Left ventricle myocardium inferior (tissue), 1 donor: Measurements from ENCODE around the gene RFTN2. TPM values are rescaled to one million over a fixed set of nuclear protein-coding genes. Genes with fewer than 3 reads are reported as not detected.
"Not testable (repeated sequence)": the region's sequence is repeated elsewhere in the genome, so short reads cannot be mapped to it uniquely, and the experiment has no call there.

ENCODE experiments used
- DNase-seq: peaks from one replicate; pipeline ENCODE4 v3.0.0-alpha.2; 2020
- H3K27ac ChIP-seq: fragments of 200-600 bp; replicated peaks from 2 replicates; pipeline ENCODE4 v1.8.0; 2021
- H3K27me3 ChIP-seq: fragments of 200-600 bp; 2 replicates; pipeline ENCODE4 v1.8.0; 2021; ENCODE audit warnings: low read depth
- H3K36me3 ChIP-seq: fragments of 200-600 bp; 2 replicates; pipeline ENCODE4 v1.8.0; 2021
- H3K4me1 ChIP-seq: fragments of 200-600 bp; 2 replicates; pipeline ENCODE4 v1.8.0; 2021
- H3K4me3 ChIP-seq: fragments of 200-600 bp; 2 replicates; pipeline ENCODE4 v1.8.0; 2021; ENCODE audit warnings: mild to moderate bottlenecking, moderate library complexity
- H3K9me3 ChIP-seq: fragments of 200-600 bp; replicated peaks from 2 replicates; pipeline ENCODE4 v1.8.0; 2021
- CTCF ChIP-seq: fragments of 200-600 bp; IDR thresholded peaks from 2 replicates; pipeline ENCODE4 v1.8.0; 2021; ENCODE audit warnings: antibody characterized with exemption, mild to moderate bottlenecking, borderline replicate concordance
- intact Hi-C: fragments of 100-400 bp; cut with micrococcal nuclease; formaldehyde crosslinking; loops from one replicate; pipeline ENCODE4 v1.11.0; 2022
- total RNA-seq: library from RNA; stranded (reverse); fragmentation: NEBNext Ultra II Directional; extraction: Animal tissue kit (Norgen Biotek cat#: 25700); gene quantifications from one replicate; pipeline ENCODE4 v1.2.1, GENCODE V29; 2021
- donor health status: DM: no; HTN: yes; CAD: no; lungs with severe emphysema.

The RFTN2 gene
- total RNA-seq, 1 donor from 2014 or later = 5.6 TPM

DNA sequence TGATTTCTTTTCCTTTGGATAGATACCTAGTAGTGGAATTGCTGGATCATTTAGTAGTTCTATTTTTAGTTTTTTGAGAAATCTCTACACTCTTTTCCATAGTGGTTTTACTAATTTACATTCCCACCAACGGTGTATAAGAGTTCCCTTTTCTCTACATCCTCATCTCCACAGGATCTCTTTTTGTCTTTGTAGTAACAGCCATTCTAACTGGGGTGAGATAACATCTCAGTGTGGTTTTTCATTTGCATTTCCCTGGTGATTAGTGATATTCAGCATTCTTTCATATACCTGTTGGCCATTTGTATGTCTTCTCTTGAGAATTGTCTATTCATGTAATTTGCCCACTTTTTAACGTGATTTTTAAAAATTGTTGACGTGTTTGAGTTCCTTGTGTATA, 13.8 kb downstream of the RFTN2 start:
- H3K27ac ChIP-seq = no peak overlapping the region
- H3K9me3 ChIP-seq = peaks cover 61% of the 10 kb centered on the region
- H3K36me3 ChIP-seq = peaks cover under 1% of the 10 kb centered on the region
- TF ChIP-seq CTCF = no peak
- H3K4me1 ChIP-seq = no peaks in the 10 kb centered on the region
- no peak overlapping the region for H3K4me3 ChIP-seq
- intact Hi-C loops = no loop called here
- H3K27me3 ChIP-seq = no peaks in the 10 kb centered on the region
- DNase-seq = no peak

DNA sequence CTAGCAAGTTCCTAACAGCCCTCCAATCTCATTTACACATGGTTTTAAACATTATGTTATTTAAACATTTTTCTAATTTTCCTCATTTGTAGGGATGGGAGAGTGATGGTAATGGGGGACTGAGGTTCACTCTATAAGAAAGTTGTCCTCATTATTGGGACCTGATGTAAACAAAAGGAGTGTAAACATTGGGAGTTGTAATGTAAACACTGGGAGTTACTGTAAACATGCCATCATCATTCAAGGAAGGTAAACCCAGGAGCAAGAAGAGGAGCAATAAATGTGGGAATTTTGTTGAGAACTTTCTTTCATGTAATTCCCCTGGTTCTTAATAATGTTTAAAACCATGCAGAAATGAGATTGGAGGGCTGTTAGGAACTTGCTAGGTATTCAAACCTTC, 17.8 kb downstream of the RFTN2 start:
- no peak overlapping the region for H3K4me3 ChIP-seq
- intact Hi-C loops = no loop called here
- H3K4me1 ChIP-seq = no peaks in the 10 kb centered on the region
- peaks cover 23% of the 10 kb centered on the region for H3K9me3 ChIP-seq
- H3K36me3 ChIP-seq = no peaks in the 10 kb centered on the region
- no peak for TF ChIP-seq CTCF
- no peak overlapping the region for H3K27ac ChIP-seq
- DNase-seq = no peak
- H3K27me3 ChIP-seq = no peaks in the 10 kb centered on the region

DNA sequence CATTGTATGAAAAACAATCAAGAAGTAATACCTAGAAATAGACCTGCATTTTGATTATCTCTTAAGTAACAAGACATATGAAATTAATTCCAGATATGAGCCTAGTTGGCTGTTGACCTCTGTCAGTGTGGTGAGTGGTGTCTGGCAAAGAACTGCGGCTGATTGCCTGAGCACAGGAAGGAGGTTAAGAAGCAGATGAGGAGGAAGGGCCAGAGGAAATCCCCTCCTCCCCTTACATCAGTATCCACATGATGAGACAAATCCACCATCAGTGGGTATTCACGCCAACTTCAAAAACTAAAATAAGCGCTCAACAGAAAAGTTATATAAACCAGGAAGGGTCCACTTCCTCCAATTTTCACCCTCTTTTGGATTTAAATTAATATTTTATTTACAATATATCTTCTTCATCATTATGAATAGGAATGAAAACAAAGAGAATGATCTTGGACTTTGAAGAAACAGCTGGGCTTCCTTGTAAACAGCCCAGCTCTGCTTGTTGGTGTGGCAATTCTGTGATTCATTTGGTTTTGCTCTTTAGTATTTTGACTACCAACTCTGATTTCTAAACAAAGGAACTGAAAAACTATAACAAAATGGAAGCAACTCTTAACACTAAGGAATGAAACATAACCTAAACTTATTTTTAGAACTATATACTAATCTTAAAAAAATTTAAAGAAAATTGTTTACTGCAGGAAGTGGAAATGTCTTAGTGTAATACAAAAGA, 27.3 kb downstream of the RFTN2 start:
- H3K36me3 ChIP-seq = peaks cover 39% of the 10 kb centered on the region
- H3K4me3 ChIP-seq = no peak overlapping the region
- intact Hi-C loops = no loop called here
- H3K27me3 ChIP-seq = no peaks in the 10 kb centered on the region
- peaks cover 6% of the 10 kb centered on the region for H3K4me1 ChIP-seq
- DNase-seq = no peak
- TF ChIP-seq CTCF = no peak
- peaks cover 6% of the 10 kb centered on the region for H3K9me3 ChIP-seq
- H3K27ac ChIP-seq = no peak overlapping the region

GRCh38 chr2:197641666-197642065, 33.7 kb downstream of the RFTN2 start:
- H3K9me3 ChIP-seq = no peaks in the 10 kb centered on the region
- H3K27ac ChIP-seq = no peak overlapping the region
- no peak for TF ChIP-seq CTCF
- no peak for DNase-seq
- no peaks in the 10 kb centered on the region for H3K27me3 ChIP-seq
- intact Hi-C loops = no loop called here
- peaks cover 51% of the 10 kb centered on the region for H3K36me3 ChIP-seq
- H3K4me1 ChIP-seq = no peaks in the 10 kb centered on the region
- H3K4me3 ChIP-seq = no peak overlapping the region

DNA sequence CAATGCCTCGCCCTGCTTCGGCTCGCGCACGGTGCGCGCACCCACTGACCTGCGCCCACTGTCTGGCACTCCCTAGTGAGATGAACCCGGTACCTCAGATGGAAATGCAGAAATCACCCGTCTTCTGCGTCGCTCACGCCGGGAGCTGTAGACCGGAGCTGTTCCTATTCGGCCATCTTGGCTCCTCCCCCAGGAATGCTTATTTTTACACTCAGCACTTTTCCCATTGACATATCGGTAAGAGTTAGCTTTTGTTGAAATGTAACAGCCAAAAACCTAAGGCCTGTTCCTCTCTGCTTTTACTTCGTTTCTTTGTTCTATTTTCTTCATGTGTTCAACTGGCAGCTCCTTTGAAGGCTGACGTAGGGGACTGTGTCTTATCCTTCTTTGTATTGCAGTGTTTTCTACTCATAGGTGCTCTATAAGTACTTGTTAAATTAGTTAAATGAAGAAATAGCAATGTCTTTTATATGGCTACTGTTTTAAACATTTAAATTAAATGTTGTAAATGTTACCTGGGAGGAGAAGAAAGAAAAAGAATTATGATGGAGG, 34.7 kb downstream of the RFTN2 start:
- H3K9me3 ChIP-seq, intact Hi-C loops, H3K27ac ChIP-seq, H3K4me1 ChIP-seq, H3K27me3 ChIP-seq, DNase-seq, H3K4me3 ChIP-seq: not testable (repeated sequence)
- H3K36me3 ChIP-seq = peaks cover 44% of the 10 kb centered on the region

DNA sequence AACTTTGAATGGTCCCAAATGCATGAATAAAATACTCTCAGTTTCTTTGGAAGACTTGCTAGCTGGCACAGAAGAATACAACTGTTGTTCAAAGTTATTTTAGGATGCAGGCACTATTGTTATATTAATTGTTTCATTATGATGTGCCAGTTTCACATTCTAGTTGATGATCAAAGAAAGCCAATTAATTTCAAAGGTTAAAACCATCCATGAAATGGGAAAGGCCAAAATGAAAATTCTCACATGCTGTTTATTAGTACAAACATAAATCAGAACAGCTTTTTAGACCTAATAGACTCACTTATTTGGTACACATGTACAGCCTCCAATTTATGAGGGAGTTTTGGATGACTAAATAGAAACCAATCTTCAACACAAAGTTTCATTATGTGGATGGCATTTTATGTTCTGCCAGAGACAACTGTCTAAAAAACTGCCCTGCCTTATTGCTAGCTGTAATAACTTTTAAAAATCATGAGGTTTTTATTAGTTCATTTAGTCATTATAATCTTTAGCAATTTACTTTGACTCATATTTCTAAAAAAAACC, 42.2 kb downstream of the RFTN2 start:
- no peak overlapping the region for H3K4me3 ChIP-seq
- TF ChIP-seq CTCF = no peak
- intact Hi-C loops = no loop called here
- no peak overlapping the region for H3K27ac ChIP-seq
- peaks cover 15% of the 10 kb centered on the region for H3K36me3 ChIP-seq
- no peak for DNase-seq
- H3K27me3 ChIP-seq = no peaks in the 10 kb centered on the region
- no peaks in the 10 kb centered on the region for H3K9me3 ChIP-seq
- H3K4me1 ChIP-seq = peaks cover 5% of the 10 kb centered on the region
